Stimulated activated naive B cell treated with anti-CD40 and anti-IgM and Interleukin-4, amounts not matched to agents 10 μg/mL and 1 μg/mL and 100 μg/mL, for 72 hours (primary cell): ENCODE data around the gene RHBDF1.
A peak's percentile ranks its signal among the peaks of the same experiment; 100 is the strongest.
"Not testable (repeated sequence)": the region's sequence is repeated elsewhere in the genome, so short reads cannot be mapped to it uniquely, and the experiment has no call there.

Experiments used
- ATAC-seq, 2 donors: fragments of 150-1000 bp; cut with Tn5 transposase; replicated peaks; 2 replicates each; pipeline ENCODE4 v1.10.0; 2021; ENCODE audit warnings: moderate library complexity in 1 of 2
- DNase-seq: peaks from one replicate; pipeline ENCODE4 v3.0.0; 2021
- H3K27ac Mint-ChIP-seq: one replicate; pipeline ENCODE4 v1.8.0; 2022; ENCODE audit warnings: mild to moderate bottlenecking, mixed read lengths
- H3K27me3 Mint-ChIP-seq, 2 donors: one replicate each; pipeline ENCODE4 v1.8.0; 2022; ENCODE audit warnings: mixed read lengths in 2 of 2
- H3K36me3 Mint-ChIP-seq, 2 donors: one replicate each; pipeline ENCODE4 v1.8.0; 2022; ENCODE audit warnings: mixed read lengths in 2 of 2, mild to moderate bottlenecking in 1 of 2
- H3K4me1 Mint-ChIP-seq, 2 donors: one replicate each; pipeline ENCODE4 v1.8.0; 2022; ENCODE audit warnings: mixed read lengths in 2 of 2, mild to moderate bottlenecking in 1 of 2
- H3K4me3 Mint-ChIP-seq, 2 donors: one replicate each; pipeline ENCODE4 v1.8.0; 2022; ENCODE audit warnings: mild to moderate bottlenecking in 2 of 2, mixed read lengths in 2 of 2, moderate library complexity in 1 of 2
- H3K9me3 Mint-ChIP-seq, 2 donors: one replicate each; pipeline ENCODE4 v1.8.0; 2022; ENCODE audit warnings: mixed read lengths in 2 of 2, mild to moderate bottlenecking in 1 of 2

Gene RHBDF1

DNA sequence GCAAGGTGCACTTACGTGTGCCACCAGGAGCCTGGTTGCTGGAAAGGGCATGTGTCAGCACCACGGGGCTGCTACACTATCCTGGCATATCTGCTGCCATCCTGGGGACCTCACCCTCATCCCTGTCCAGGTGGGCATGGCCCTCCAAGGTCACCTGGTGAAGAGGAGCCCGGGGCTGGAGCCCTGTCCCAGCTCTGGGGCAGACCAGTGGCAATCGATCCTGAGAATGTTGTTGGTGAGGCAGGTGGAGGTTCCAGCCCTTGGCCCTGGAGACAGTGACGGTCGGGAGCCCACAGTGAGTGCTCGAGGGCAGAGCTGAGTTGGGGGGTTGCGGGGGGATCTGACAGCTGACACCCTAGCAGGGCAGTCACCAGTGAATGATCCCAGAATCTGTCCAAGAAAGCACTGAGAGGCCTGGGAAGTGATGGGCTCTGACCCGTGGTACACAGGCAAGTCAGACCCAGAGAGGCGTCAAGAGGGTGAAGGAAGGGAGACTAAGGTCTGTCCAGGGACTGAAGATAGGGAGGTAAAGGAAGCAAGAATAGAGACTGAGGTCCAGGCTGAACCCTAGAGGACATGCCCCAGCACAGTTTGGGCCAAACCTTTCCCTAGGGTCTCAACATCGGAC lies 36.6 kb downstream of the RHBDF1 start:
- peaks cover 56 to 77% of the 10 kb centered on the region in 2 donors for H3K4me1 Mint-ChIP-seq
- H3K9me3 Mint-ChIP-seq, result no peaks in the 10 kb centered on the region
- H3K27ac Mint-ChIP-seq, result peak overlapping the region; percentile 94
- H3K36me3 Mint-ChIP-seq, result peaks cover 11 to 41% of the 10 kb centered on the region in 2 donors
- ATAC-seq (no peak), DNase-seq (no peak)
- H3K27me3 Mint-ChIP-seq, result no peaks in the 10 kb centered on the region
- H3K4me3 Mint-ChIP-seq, result peak overlapping the region; percentile 40 to 70

DNA sequence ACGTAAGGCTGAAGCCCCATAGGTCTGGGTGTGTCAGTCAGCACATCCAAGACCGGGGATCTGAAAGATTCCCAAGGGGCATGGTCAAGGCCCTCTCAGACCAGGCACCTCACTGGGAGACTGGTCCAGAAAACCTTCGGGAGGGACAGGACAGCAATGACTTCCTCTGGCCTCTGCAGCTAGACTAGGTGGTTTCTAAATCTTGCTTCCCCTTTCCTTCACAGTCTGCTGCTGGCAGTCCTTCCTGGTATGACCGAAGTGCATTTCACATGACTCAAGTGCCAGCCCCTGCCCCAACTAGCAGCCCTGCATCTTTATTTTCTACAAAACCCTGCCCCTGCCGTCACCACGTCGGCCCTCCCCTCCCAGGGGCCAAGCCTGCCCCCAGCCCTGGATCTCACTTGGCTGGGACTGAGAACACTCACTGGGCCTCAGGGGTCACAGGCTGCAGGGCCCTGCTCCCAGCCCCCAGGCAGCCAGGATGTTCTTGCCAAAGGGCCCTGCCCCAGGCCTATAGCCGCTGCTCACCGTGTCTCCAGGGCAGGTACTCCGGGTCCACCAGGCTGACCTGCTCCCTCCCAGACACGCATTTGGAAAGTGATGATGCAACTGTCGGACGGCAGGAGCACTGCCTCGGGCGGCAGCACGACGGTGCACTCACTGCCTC lies 37.3 kb downstream of the RHBDF1 start:
- H3K9me3 Mint-ChIP-seq, result no peaks in the 10 kb centered on the region
- peak overlapping the region; percentile 70 to 75 for H3K4me3 Mint-ChIP-seq
- H3K27ac Mint-ChIP-seq, result peak overlapping the region; percentile 94
- no peaks in the 10 kb centered on the region for H3K27me3 Mint-ChIP-seq
- H3K4me1 Mint-ChIP-seq, result peaks cover 58 to 84% of the 10 kb centered on the region in 2 donors
- H3K36me3 Mint-ChIP-seq, result peaks cover 11 to 44% of the 10 kb centered on the region in 2 donors
- ATAC-seq (peak; percentile 81 to 84), DNase-seq (peak; percentile 49)

DNA sequence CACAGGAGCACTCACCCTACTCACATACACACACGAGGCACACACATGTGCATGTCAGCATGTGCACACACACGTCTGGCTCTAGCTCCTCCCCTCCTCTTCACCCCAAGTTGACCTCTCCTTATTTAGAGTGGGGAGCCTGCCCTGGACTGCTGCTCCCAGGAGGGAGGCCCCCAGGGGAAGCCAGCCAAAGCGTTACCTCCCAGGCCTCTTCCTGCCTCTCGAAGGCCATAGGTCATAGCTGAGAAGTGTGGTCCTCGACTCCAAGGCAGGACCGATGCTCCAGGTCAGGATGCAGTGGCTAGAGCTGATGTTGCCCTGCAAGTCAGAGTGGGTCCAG lies 37.8 kb downstream of the RHBDF1 start:
- Mint-ChIP-seq H3K27ac (peak overlapping the region; percentile 94), H3K9me3 (no peaks in the 10 kb centered on the region), H3K4me3 (peak overlapping the region; percentile 70 to 75), H3K4me1 (peaks cover 58 to 85% of the 10 kb centered on the region in 2 donors), H3K27me3 (no peaks in the 10 kb centered on the region), H3K36me3 (peaks cover 11 to 44% of the 10 kb centered on the region in 2 donors)
- DNase-seq, result no peak
- peak; percentile 15 to 16 for ATAC-seq

DNA sequence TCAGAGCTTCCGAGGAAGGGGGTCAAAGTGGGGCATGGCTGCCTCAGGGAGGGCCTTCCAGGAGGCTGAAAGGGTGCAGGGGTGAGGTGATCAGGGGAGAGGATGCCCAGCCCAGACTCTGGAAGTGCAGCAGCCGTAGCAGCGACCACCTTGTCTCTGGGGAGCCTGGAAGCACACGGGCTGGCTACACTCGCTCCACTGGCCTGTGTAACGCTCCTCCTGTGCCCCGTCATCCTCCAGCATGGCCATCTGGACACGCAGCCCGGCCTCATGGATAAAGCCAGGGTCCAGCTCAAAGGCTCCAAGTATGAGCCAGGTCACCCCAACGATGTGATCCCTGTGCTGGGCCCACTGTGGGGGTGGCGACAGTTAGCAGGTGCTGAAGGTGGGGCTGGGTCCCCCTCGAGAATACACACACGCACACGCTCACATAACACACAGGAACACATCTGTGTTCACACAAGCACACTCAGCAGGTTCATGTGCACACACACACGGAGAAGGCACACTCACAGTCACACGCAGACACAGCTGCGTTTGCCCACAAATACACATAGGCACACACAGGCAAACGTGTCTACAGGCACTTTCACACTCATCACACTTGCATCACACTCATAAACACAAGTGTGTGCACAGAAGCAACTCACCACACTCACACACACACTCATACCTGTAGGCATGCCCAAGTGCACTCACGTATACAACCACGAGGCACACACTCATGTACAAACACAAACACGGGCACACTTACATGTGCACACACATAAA lies 38.4 kb downstream of the RHBDF1 start:
- H3K27me3 Mint-ChIP-seq, result no peaks in the 10 kb centered on the region
- H3K4me1 Mint-ChIP-seq, result peaks cover 53 to 80% of the 10 kb centered on the region in 2 donors
- H3K36me3 Mint-ChIP-seq, result peaks cover 8 to 39% of the 10 kb centered on the region in 2 donors
- DNase-seq, result no peak
- H3K27ac Mint-ChIP-seq, result peak overlapping the region; percentile 94
- no peaks in the 10 kb centered on the region for H3K9me3 Mint-ChIP-seq
- peak overlapping the region; percentile 70 to 75 for H3K4me3 Mint-ChIP-seq
- ATAC-seq, result no peak

DNA sequence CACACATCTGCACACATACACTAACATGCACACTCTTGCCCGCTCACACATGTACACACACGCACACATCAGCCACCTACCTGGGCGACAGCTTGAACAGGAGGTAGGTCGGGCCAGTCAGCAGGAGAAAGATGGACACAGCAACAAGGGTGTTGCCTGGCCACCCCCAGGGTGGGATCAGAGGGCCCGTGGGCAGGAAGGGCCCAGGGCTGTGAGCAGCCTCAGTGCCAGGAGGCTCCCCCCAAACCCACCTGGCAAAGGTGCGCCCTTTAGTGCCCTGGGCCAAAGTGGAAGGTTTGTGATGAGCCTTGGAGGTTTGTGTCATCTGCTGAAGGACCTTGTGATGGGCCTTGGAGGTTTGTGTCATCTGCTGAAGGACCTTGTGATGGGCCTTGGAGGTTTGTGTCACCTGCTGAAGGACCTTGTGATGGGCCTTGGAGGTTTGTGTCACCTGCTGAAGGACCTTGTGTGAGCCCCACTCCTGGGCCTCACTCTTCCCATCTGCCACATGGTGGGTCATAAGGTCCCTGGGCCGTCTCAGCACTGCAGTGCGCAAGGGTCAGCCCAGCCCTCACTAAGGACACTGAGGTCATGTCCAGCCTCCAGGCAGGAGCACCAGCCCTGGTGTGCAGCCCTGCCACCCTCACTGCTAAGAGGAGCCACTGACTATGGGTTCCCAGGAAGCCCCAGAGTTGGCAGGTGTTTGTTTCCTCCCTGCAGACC lies 39.1 kb downstream of the RHBDF1 start:
- H3K4me3 Mint-ChIP-seq, result peak overlapping the region; percentile 47 to 68
- DNase-seq, H3K27me3 Mint-ChIP-seq: not testable (repeated sequence)

DNA sequence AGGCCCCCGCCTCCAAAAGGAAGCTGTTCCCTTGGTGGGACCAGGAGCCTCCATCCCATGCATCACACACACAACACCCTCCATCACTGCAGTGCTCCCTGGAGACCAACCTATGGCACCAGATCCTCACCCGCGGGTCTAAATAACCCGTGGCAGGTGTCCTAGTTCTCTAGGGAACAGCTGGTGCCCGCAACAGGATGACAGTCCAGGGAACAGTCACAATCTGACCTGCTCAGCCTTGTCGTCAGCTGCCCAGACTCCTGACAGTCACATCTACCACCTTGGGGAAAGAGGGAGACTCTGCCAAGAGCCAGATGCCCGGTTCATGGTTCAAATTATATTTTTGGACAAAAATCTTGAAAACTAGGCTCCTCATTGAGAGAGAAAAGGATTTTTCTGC lies 41.8 kb downstream of the RHBDF1 start:
- not testable (repeated sequence) for H3K27me3 Mint-ChIP-seq, H3K9me3 Mint-ChIP-seq, DNase-seq, H3K4me3 Mint-ChIP-seq, ATAC-seq
- peaks cover 5 to 19% of the 10 kb centered on the region in 2 donors for H3K36me3 Mint-ChIP-seq
- peaks cover 23 to 46% of the 10 kb centered on the region in 2 donors for H3K4me1 Mint-ChIP-seq
- peak overlapping the region; percentile 51 for H3K27ac Mint-ChIP-seq

More for the DNA sequence above, 39.1 kb downstream of the RHBDF1 start:
- Mint-ChIP-seq H3K4me1 (peaks cover 45 to 72% of the 10 kb centered on the region in 2 donors), H3K36me3 (peaks cover 8 to 34% of the 10 kb centered on the region in 2 donors), H3K27ac (peak overlapping the region; percentile 94)
- not testable (repeated sequence) for H3K9me3 Mint-ChIP-seq, ATAC-seq

DNA sequence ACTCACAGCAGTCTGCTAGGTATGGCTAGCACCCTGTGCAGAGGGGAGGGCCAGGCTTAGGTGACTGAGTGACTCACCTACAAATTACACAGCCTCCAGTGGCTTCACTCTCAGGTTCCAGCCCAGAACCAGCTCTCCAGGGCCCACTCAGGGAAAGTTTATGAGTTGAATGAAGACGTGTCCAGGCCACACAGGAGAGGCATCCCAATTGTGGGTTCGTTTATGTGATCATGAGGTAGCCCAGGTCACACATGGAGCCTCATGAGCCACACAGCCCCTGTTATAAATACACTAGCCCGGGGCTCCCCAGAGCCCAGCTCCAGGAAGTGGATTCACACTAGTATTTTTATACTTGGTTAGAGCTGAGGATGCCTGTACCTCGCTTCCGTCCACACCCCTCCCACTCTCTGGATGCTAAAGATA lies 46.5 kb downstream of the RHBDF1 start:
- H3K4me1 Mint-ChIP-seq, H3K27ac Mint-ChIP-seq, DNase-seq, H3K9me3 Mint-ChIP-seq, H3K36me3 Mint-ChIP-seq, H3K27me3 Mint-ChIP-seq, H3K4me3 Mint-ChIP-seq: not testable (repeated sequence)
- peak; percentile 79 to 81 for ATAC-seq

DNA sequence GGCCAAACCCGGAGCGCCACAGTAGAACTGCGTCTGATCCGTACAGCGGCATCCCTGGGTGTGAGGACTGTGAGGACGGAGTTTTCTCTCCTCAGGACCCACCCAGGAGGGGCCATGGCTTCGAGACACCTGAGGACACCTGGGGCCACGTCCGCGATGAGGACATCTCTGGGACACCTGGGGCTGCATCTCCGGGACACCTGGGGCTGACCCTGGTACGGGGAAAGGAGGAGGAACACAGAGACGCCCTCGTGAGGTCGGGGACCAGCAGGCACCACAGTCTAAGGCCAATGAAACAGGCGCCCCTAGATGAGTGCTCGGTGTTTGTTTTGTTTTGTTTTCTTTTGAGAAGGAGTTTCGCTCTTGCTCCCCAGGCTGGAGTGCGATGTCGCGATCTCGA lies 48.3 kb downstream of the RHBDF1 start:
- not testable (repeated sequence) for H3K4me1 Mint-ChIP-seq, H3K9me3 Mint-ChIP-seq, DNase-seq, ATAC-seq, H3K27me3 Mint-ChIP-seq, H3K4me3 Mint-ChIP-seq, H3K36me3 Mint-ChIP-seq, H3K27ac Mint-ChIP-seq

DNA sequence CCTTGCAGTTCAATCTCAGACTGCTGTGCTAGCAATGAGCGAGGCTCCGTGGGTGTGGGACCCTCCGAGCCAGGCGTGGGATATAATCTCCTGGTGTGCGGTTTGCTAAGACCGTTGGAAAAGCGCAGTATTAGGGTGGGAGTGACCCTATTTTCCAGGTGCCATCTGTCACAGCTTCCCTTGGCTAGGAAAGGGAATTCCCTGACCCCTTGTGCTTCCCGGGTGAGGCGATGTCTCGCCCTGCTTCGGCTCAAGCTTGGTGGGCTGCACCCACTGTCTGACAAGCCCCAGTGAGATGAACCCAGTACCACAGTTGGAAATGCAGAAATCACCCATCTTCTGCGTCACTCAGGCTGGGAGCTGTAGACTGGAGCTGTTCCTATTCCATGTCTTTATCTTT lies 51.5 kb downstream of the RHBDF1 start:
- H3K9me3 Mint-ChIP-seq, H3K36me3 Mint-ChIP-seq, DNase-seq, H3K27me3 Mint-ChIP-seq, H3K4me1 Mint-ChIP-seq, H3K4me3 Mint-ChIP-seq, H3K27ac Mint-ChIP-seq, ATAC-seq: not testable (repeated sequence)

DNA sequence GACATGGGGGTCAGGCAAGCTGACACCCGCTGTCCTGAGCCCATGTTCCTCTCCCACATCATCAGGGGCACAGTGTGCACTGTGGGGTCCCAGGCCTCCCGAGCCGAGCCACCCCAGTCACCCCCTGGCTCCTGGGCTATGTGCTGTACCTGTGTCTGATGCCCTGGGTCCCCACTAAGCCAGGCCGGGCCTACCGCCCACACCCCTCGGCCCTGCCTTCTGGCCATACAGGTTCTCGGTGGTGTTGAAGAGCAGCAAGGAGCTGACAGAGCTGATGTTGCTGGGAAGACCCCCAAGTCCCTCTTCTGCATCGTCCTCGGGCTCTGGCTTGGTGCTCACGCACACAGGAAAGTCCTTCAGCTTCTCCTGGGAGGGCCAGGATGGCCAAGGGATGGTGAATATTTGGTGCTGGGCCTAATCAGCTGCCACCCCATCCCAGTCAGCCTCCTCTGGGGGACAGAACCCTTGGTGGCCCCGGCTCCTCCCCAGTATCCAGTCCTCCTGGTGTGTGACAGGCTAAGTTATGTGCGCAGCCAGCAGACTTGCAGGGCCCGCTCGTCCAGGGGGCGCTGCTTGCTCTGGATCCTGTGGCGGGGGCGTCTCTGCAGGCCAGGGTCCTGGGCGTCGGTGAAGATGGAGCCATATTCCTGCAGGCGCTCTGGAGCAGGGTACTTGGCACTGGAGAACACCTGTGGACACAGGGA lies 55.2 kb downstream of the RHBDF1 start:
- not testable (repeated sequence) for H3K4me3 Mint-ChIP-seq, H3K9me3 Mint-ChIP-seq, ATAC-seq, H3K27me3 Mint-ChIP-seq, H3K36me3 Mint-ChIP-seq, H3K27ac Mint-ChIP-seq, H3K4me1 Mint-ChIP-seq, DNase-seq

DNA sequence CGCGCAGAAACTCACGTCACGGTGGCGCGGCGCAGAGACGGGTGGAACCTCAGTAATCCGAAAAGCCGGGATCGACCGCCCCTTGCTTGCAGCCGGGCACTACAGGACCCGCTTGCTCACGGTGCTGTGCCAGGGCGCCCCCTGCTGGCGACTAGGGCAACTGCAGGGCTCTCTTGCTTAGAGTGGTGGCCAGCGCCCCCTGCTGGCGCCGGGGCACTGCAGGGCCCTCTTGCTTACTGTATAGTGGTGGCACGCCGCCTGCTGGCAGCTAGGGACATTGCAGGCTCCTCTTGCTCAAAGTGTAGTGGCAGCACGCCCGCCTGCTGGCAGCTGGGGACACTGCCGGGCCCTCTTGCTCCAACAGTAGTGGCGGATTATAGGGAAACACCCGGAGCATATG lies 61.7 kb downstream of the RHBDF1 start:
- H3K27ac Mint-ChIP-seq, result peak overlapping the region; percentile 56
- not testable (repeated sequence) for H3K4me1 Mint-ChIP-seq, H3K27me3 Mint-ChIP-seq, H3K36me3 Mint-ChIP-seq, H3K9me3 Mint-ChIP-seq
- H3K4me3 Mint-ChIP-seq, result peak overlapping the region; percentile 39 to 55
- DNase-seq (peak; percentile 86), ATAC-seq (peak; percentile 41 to 75)

DNA sequence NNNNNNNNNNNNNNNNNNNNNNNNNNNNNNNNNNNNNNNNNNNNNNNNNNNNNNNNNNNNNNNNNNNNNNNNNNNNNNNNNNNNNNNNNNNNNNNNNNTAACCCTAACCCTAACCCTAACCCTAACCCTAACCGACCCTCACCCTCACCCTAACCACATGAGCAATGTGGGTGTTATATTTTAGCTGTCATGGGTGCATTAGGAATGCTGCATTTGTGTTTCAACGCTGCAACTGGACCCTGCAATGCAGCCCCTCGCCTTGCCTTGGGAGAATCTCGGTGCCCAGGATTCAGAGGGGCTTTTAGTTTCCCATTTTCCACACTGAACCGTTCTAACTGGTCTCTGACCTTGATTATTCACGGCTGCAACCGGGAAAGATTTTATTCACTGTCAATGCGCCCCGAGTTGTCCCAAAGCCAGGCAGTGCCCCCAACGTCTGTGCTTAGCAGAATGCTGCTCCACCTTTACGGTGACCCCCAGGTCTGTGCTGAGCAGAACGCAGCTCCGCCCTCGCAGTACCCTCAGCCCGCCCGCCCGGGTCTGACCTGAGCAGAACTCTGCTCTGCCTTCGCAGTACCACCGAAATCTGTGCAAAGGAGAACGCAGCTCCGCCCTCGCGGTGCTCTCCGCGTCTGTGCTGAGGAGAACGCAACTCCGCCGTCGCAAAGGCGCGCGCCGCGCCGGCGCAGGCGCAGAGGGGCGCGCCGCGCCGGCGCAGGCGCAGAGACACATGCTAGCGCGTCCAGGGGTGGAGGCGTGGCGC lies 62.3 kb downstream of the RHBDF1 start:
- no peaks in the 10 kb centered on the region for H3K27me3 Mint-ChIP-seq
- peak; percentile 78 to 94 for ATAC-seq
- H3K4me3 Mint-ChIP-seq, result peak overlapping the region; percentile 67 to 74
- H3K36me3 Mint-ChIP-seq, result no peaks in the 10 kb centered on the region
- H3K9me3 Mint-ChIP-seq, result no peaks in the 10 kb centered on the region
- H3K27ac Mint-ChIP-seq, result no peak overlapping the region
- no peak for DNase-seq
- H3K4me1 Mint-ChIP-seq, result no peaks in the 10 kb centered on the region
